Dendritic cell treated with granulocyte-macrophage colony-stimulating factor and Interleukin-4, amounts not matched to agents 40 ng/mL and 50 ng/mL, for 4 days (primary cell): ENCODE results near the gene SGPP1.
"Not testable (repeated sequence)": the region's sequence is repeated elsewhere in the genome, so short reads cannot be mapped to it uniquely, and the experiment has no call there.

Experiments used
- H3K27ac Mint-ChIP-seq: one replicate; pipeline ENCODE4 v1.8.0; 2022; ENCODE audit warnings: mild to moderate bottlenecking, mixed read lengths
- H3K27me3 Mint-ChIP-seq: one replicate; pipeline ENCODE4 v1.8.0; 2022; ENCODE audit warnings: mild to moderate bottlenecking, mixed read lengths
- H3K36me3 Mint-ChIP-seq: one replicate; pipeline ENCODE4 v1.8.0; 2022; ENCODE audit warnings: low read depth, mixed read lengths
- H3K4me1 Mint-ChIP-seq: one replicate; pipeline ENCODE4 v1.8.0; 2022; ENCODE audit warnings: low read depth, mixed read lengths
- H3K4me3 Mint-ChIP-seq: one replicate; pipeline ENCODE4 v1.8.0; 2022; ENCODE audit warnings: mild to moderate bottlenecking, moderate library complexity, mixed read lengths
- H3K9me3 Mint-ChIP-seq: one replicate; pipeline ENCODE4 v1.8.0; 2022; ENCODE audit warnings: mixed read lengths
- intact Hi-C: fragments of 100-400 bp; cut with micrococcal nuclease; formaldehyde crosslinking; loops from one replicate; pipeline ENCODE4 v1.15.0; 2022

Gene SGPP1

DNA sequence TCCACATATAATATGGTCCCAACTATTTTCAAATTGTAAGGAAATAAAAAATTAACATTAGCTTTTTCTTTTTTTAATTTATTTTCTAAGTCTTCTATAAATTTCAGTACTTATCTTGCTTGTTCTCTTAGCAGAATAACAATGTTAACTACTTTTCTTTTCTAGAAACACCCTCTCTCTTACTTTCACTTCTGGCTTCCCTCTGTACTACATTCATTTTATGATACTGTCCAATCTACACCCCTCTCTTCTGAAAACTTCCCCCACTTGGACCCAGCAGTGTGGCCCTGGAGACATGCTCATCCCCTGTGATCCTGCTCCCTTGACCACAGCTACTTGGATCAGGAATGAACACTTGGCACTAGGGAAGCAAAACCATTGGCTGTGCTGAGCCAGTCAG, 15.7 kb downstream of the SGPP1 start:
- intact Hi-C loops = no loop called here
- Mint-ChIP-seq H3K27me3 (no peaks in the 10 kb centered on the region), H3K4me3 (no peak overlapping the region), H3K36me3 (peaks cover 15% of the 10 kb centered on the region), H3K9me3 (peaks cover 13% of the 10 kb centered on the region), H3K4me1 (peaks cover 5% of the 10 kb centered on the region), H3K27ac (no peak overlapping the region)

- peaks cover 4% of the 10 kb centered on the region for H3K9me3 Mint-ChIP-seq
Observed at GRCh38 chr14:63710497-63710896, 17.4 kb downstream of the SGPP1 start.

GRCh38 chr14:63709589-63709988, 18.3 kb downstream of the SGPP1 start:
- Mint-ChIP-seq H3K4me1 (peaks cover 22% of the 10 kb centered on the region), H3K9me3 (no peaks in the 10 kb centered on the region), H3K27ac (no peak overlapping the region), H3K4me3 (no peak overlapping the region), H3K27me3 (no peaks in the 10 kb centered on the region), H3K36me3 (no peaks in the 10 kb centered on the region)
- intact Hi-C loops = no loop called here

More at GRCh38 chr14:63710497-63710896, 17.4 kb downstream of the SGPP1 start:
- H3K36me3 Mint-ChIP-seq = peaks cover 2% of the 10 kb centered on the region
- intact Hi-C loops = no loop called here
- peaks cover 14% of the 10 kb centered on the region for H3K4me1 Mint-ChIP-seq
- H3K4me3 Mint-ChIP-seq = no peak overlapping the region
- H3K27me3 Mint-ChIP-seq = no peaks in the 10 kb centered on the region
- no peak overlapping the region for H3K27ac Mint-ChIP-seq

GRCh38 chr14:63707216-63707615, 20.6 kb downstream of the SGPP1 start:
- Mint-ChIP-seq H3K27ac (no peak overlapping the region), H3K36me3 (no peaks in the 10 kb centered on the region), H3K27me3 (no peaks in the 10 kb centered on the region), H3K4me3 (no peak overlapping the region), H3K9me3 (no peaks in the 10 kb centered on the region), H3K4me1 (peaks cover 20% of the 10 kb centered on the region)
- intact Hi-C loops = no loop called here

DNA sequence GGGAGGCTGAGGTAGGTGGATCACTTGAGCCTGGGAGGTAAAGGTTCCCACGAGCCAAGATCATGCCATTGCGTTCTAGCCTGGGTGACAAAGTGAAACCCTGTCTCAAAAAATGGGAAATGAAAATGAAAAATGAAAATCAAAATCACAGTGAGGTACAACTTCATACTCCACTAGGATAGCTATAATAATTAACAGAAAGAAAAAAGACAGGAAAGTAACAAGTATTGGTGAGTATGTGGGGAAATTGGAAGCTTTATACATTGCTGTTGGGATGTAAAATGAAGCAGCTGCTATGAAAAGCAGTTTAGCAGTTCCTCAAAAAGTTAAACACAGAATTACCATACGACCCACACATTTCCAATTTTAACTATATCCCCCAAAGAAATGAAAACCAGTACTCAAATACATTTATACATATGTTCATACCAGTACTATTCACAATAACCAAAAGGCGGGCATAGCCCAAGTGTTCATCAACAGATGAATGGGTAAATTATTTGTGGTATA, 22.2 kb downstream of the SGPP1 start:
- Mint-ChIP-seq H3K36me3 (no peaks in the 10 kb centered on the region), H3K27ac (peak overlapping the region; percentile 16), H3K4me1 (peaks cover 29% of the 10 kb centered on the region), H3K9me3 (no peaks in the 10 kb centered on the region), H3K27me3 (no peaks in the 10 kb centered on the region), H3K4me3 (peak overlapping the region; percentile 18)
- intact Hi-C loops = no loop called here

- intact Hi-C loops = not testable (repeated sequence)
Observed at GRCh38 chr14:63702530-63702929, 25.3 kb downstream of the SGPP1 start.

DNA sequence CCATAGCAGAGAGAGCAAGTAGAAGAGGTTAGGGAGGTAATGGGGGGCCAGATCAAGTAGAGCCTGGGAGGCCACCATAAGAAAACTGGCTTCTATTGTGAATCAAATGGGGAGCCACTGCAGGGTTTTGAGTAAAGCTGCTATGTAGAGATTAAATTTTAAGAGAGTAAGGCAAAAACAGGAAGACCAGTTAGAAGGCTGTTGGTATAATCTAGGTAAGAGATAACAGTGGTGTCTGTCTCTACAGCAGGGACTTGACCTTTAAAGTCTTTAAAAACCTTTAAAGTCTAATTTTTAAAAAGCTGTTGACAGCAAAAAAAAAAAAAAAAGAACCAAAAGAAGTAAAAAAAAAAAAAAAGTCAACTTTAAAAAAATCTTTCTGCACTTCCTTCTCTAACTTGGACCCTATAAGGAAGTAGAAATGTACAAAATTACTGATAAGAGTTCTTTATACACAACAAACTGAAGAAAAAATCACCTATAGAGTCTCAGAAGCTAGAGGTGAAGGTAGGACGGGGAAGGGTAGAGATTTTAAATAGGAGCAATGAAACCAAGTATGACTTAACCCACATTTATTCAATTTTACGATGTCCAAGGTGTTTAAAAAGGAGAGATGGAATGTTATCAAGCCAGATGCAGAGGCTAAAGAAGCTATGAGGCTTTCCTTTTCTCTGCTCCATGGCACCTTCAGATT, 26.1 kb downstream of the SGPP1 start:
- peak overlapping the region; percentile 54 for H3K27ac Mint-ChIP-seq
- no peaks in the 10 kb centered on the region for H3K9me3 Mint-ChIP-seq
- no peaks in the 10 kb centered on the region for H3K27me3 Mint-ChIP-seq
- intact Hi-C loops = no loop called here
- peaks cover 44% of the 10 kb centered on the region for H3K4me1 Mint-ChIP-seq
- no peak overlapping the region for H3K4me3 Mint-ChIP-seq
- peaks cover 9% of the 10 kb centered on the region for H3K36me3 Mint-ChIP-seq

More at GRCh38 chr14:63702530-63702929, 25.3 kb downstream of the SGPP1 start:
- H3K36me3 Mint-ChIP-seq, H3K27me3 Mint-ChIP-seq, H3K27ac Mint-ChIP-seq, H3K4me3 Mint-ChIP-seq, H3K9me3 Mint-ChIP-seq: not testable (repeated sequence)
- H3K4me1 Mint-ChIP-seq = peaks cover 44% of the 10 kb centered on the region

DNA sequence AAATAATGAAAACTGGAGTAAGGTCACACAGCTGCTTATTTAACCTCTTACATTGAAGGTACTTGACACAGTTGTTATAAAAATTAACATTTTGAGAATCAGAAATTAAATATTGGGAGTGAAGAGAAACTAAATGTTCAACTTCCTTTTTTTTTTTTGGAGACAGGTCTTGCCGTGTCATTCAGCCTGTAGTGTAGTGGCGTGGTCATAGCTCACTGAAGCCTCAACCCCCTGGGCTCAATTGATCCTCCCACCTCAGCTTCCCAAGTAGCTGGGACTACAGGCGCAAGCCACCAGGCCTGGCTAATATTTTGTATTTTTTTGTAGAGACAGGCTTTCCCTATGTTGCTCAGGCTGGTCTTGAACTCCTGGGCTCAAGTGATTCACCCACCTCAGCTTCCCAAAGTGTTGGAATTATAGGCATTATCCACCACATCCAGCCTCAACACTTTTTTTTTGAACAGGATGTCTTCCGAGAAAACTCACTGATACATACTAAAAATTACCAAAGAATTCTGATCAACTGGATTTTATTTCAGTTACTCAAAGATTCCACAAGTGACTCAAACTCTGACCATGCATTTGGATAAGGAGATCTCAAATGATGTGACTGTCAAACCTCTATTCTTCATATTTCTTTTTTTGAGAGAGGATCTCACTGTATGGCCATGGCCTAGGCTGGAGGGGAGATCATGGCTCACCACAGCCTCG, 35.4 kb downstream of the SGPP1 start:
- Mint-ChIP-seq H3K4me1 (no peaks in the 10 kb centered on the region), H3K27ac (no peak overlapping the region)

GRCh38 chr14:63689132-63689531, 38.7 kb downstream of the SGPP1 start:
- intact Hi-C loops = no loop called here
- H3K27ac Mint-ChIP-seq = no peak overlapping the region

More for the DNA sequence above, 35.4 kb downstream of the SGPP1 start:
- Mint-ChIP-seq H3K27me3 (no peaks in the 10 kb centered on the region), H3K9me3 (no peaks in the 10 kb centered on the region), H3K4me3 (no peak overlapping the region), H3K36me3 (peaks cover 28% of the 10 kb centered on the region)
- intact Hi-C loops = no loop called here

GRCh38 chr14:63686926-63687325, 40.9 kb downstream of the SGPP1 start:
- intact Hi-C loops = no loop called here
- H3K36me3 Mint-ChIP-seq = peaks cover 13% of the 10 kb centered on the region
- no peaks in the 10 kb centered on the region for H3K4me1 Mint-ChIP-seq
- H3K9me3 Mint-ChIP-seq = no peaks in the 10 kb centered on the region
- no peaks in the 10 kb centered on the region for H3K27me3 Mint-ChIP-seq
- no peak overlapping the region for H3K4me3 Mint-ChIP-seq
- no peak overlapping the region for H3K27ac Mint-ChIP-seq

More at GRCh38 chr14:63689132-63689531, 38.7 kb downstream of the SGPP1 start:
- H3K36me3 Mint-ChIP-seq = peaks cover 18% of the 10 kb centered on the region
- H3K27me3 Mint-ChIP-seq = no peaks in the 10 kb centered on the region
- no peaks in the 10 kb centered on the region for H3K4me1 Mint-ChIP-seq
- H3K9me3 Mint-ChIP-seq = no peaks in the 10 kb centered on the region
- no peak overlapping the region for H3K4me3 Mint-ChIP-seq

- Mint-ChIP-seq H3K36me3 (peaks cover 6% of the 10 kb centered on the region), H3K9me3 (no peaks in the 10 kb centered on the region), H3K27ac (no peak overlapping the region), H3K4me3 (no peak overlapping the region), H3K27me3 (no peaks in the 10 kb centered on the region), H3K4me1 (no peaks in the 10 kb centered on the region)
- intact Hi-C loops = no loop called here
Observed at GRCh38 chr14:63685401-63685800, 42.5 kb downstream of the SGPP1 start.

DNA sequence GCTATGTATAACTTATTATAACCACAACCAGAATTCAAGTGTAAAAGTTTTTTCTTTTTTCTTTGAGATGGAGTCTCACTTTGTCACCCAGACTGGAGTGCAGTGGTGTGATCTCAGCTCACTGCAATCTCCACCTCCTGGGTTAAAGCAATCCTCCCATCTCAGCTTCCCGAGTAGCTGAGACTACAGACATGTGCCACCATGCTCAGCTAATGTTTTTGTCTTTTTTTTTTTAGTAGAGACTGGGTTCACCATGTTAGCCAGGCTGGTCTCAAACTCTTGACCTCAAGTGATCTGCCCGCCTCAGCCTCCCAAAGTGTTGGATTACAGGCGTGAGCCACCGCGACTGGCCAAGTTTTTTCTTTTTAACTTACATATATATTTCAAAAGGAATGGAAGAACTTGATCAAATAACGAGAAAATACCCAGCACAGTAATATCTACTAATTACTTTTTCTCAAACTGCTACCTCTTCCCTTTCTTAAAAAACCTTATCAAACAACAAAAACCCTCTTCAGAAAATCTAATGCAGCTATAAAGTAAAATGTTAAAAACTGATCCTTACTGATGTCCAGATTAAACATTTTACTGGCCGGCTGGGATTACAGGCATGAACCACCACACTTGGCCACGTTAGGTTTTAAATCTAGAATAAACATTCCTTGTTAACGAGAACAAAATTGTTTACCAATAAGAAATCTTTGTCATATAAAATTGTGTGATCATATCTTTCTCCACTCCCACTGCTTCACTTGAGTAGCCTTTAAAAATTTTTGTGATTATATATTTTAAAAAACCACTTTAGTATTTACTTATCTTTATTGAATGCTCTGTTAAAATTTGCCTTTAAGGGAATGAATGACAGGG, 44.9 kb downstream of the SGPP1 start:
- H3K4me1 Mint-ChIP-seq = no peaks in the 10 kb centered on the region
- H3K9me3 Mint-ChIP-seq = no peaks in the 10 kb centered on the region
- no peak overlapping the region for H3K27ac Mint-ChIP-seq
- H3K4me3 Mint-ChIP-seq = no peak overlapping the region
- H3K27me3 Mint-ChIP-seq = no peaks in the 10 kb centered on the region
- intact Hi-C loops = no loop called here
- H3K36me3 Mint-ChIP-seq = peaks cover 17% of the 10 kb centered on the region

DNA sequence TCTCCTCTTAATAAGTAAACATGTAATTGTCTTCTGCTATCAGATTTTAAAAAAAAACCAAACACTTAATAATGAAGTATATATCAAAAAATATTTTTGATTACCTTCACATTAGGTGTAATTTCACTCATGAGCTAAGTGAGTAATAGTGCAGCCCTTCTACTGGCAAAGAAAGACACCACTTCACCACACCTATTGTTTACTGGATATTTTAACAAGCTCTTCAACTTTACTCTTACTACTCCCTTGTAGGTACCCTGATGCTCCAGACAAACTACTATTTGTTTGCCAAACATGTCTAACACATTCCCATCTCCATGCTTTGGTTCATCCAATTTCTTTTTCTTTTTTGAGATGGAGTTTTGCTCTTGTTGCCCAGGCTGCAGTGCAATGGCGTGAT, 49.3 kb downstream of the SGPP1 start:
- H3K4me1 Mint-ChIP-seq = no peaks in the 10 kb centered on the region
- no peaks in the 10 kb centered on the region for H3K27me3 Mint-ChIP-seq
- H3K9me3 Mint-ChIP-seq = no peaks in the 10 kb centered on the region
- intact Hi-C loops = no loop called here
- no peak overlapping the region for H3K27ac Mint-ChIP-seq
- peaks cover 18% of the 10 kb centered on the region for H3K36me3 Mint-ChIP-seq
- no peak overlapping the region for H3K4me3 Mint-ChIP-seq

DNA sequence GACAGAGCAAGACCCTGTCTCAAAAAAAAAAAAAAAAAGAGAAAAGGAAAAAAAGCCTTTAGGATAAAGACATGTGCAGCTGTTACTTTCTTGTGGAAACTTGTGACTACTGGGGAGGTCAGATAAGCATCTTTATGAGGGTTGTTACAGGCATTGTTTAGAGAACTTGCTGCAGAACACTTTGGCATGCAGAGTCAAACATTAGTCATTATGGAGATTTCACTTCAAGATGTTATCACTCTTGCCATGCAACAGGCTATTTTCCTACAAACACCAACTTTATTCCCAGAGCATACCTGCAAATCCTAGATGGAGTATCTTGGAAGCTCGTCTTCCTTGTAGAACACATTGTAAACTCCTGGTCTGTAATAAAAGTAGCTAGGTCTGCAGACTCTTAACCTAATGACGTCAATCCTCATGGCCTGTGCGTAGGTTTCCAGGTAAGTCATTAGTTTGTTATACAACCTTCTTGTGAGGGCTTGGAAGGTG, 49.9 kb downstream of the SGPP1 start:
- H3K9me3 Mint-ChIP-seq = no peaks in the 10 kb centered on the region
- no peaks in the 10 kb centered on the region for H3K27me3 Mint-ChIP-seq
- no peak overlapping the region for H3K4me3 Mint-ChIP-seq
- intact Hi-C loops = no loop called here
- H3K4me1 Mint-ChIP-seq = no peaks in the 10 kb centered on the region
- no peak overlapping the region for H3K27ac Mint-ChIP-seq
- peaks cover 18% of the 10 kb centered on the region for H3K36me3 Mint-ChIP-seq
